MM.1S (cell line): ENCODE measurements around the gene SH3PXD2A.

Source experiments
- DNase-seq: peaks from one replicate; pipeline ENCODE4 v3.0.0-alpha.2; 2015
- H2AFZ ChIP-seq: fragments of 300-600 bp; sonication (generic); 2 replicates; pipeline ENCODE4 v1.6.0; 2016; ENCODE audit warnings: antibody characterized with exemption, low read length
- H3F3A ChIP-seq: fragments of 300-600 bp; sonication (generic); 2 replicates; pipeline ENCODE4 v1.6.1; 2016; ENCODE audit warnings: mild to moderate bottlenecking, antibody characterized with exemption, low read length, moderate library complexity, mixed read lengths; ENCODE audit not compliant: insufficient read depth
- H3K27ac ChIP-seq: fragments of 300-600 bp; sonication (generic); 2 replicates; pipeline ENCODE4 v1.5.1; 2016; ENCODE audit warnings: mild to moderate bottlenecking, low read length
- H3K27me3 ChIP-seq: fragments of 300-600 bp; sonication (generic); replicated peaks from 2 replicates; pipeline ENCODE4 v1.6.0; 2016; ENCODE audit warnings: low read length; ENCODE audit not compliant: insufficient read depth
- H3K36me3 ChIP-seq: fragments of 300-600 bp; sonication (generic); replicated peaks from 2 replicates; pipeline ENCODE4 v1.6.1; 2016; ENCODE audit warnings: mild to moderate bottlenecking, low read length, mixed read lengths; ENCODE audit not compliant: insufficient read depth
- H3K4me1 ChIP-seq: fragments of 300-600 bp; sonication (generic); 2 replicates; pipeline ENCODE4 v1.6.1; 2016; ENCODE audit warnings: low read length, mixed read lengths
- H3K4me2 ChIP-seq: fragments of 300-600 bp; sonication (generic); 2 replicates; pipeline ENCODE4 v1.6.0; 2016; ENCODE audit warnings: low read depth, low read length
- H3K4me3 ChIP-seq: fragments of 300-600 bp; sonication (generic); 2 replicates; pipeline ENCODE4 v1.5.1; 2016; ENCODE audit warnings: low read length, mixed read lengths
- H3K79me2 ChIP-seq: fragments of 300-600 bp; sonication (generic); 2 replicates; pipeline ENCODE4 v1.6.1; 2016; ENCODE audit warnings: mixed run types, low read length, mixed read lengths
- H3K9ac ChIP-seq: fragments of 300-600 bp; sonication (generic); 2 replicates; pipeline ENCODE4 v1.6.1; 2016; ENCODE audit warnings: low read length, mixed read lengths
- H3K9me2 ChIP-seq: fragments of 300-600 bp; sonication (generic); replicated peaks from 2 replicates; pipeline ENCODE4 v1.6.1; 2016; ENCODE audit warnings: mild to moderate bottlenecking, low read length, mixed read lengths; ENCODE audit not compliant: insufficient read depth
- H3K9me3 ChIP-seq: fragments of 300-600 bp; sonication (generic); replicated peaks from 2 replicates; pipeline ENCODE4 v1.6.1; 2016; ENCODE audit warnings: mild to moderate bottlenecking, low read length, mixed read lengths; ENCODE audit not compliant: insufficient read depth
- H4K20me1 ChIP-seq: fragments of 300-600 bp; sonication (generic); 2 replicates; pipeline ENCODE4 v1.6.1; 2016; ENCODE audit warnings: mild to moderate bottlenecking, low read length, moderate library complexity, mixed read lengths; ENCODE audit not compliant: insufficient read depth
- EZH2 ChIP-seq: fragments of 300-600 bp; sonication (generic); optimal IDR thresholded peaks from 2 replicates; pipeline ENCODE3; 2017; ENCODE audit warnings: low read depth, mild to moderate bottlenecking, antibody characterized with exemption, low read length, mixed read lengths
- EZH2phosphoT487 ChIP-seq: fragments of 300-600 bp; sonication (generic); IDR thresholded peaks from 2 replicates; pipeline ENCODE4 v1.6.1; 2018; ENCODE audit warnings: antibody characterized with exemption, low read length
- TF ChIP-seq, protein P1 (sequence below): fragments of 300-600 bp; sonication (generic); IDR thresholded peaks from 2 replicates; pipeline ENCODE4 v1.5.1; 2016; ENCODE audit warnings: antibody characterized with exemption, low read length, mixed read lengths

Gene SH3PXD2A

DNA sequence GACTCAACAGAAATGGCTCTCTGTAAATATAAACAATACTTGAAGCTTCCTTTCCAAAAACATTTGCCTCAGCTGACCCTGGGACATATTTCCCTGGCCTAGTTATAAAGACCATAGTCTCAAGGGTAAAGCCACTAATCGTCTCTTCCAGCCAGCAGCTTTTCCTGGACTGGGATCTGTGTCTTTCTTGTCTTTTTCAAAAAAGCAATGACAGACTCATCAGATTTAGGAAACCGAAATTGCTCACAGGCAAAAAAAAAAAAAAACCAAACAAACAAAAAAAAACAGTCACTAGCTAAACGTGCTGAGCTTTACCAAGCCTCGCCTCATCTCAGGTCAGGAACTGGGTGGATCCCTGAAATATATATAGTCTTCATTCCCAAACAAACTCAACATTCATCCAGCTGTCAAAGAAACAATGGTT, 39.1 kb upstream of the SH3PXD2A start:
- H3F3A ChIP-seq = peaks cover 17% of the 10 kb centered on the region
- H3K79me2 ChIP-seq = no peaks in the 10 kb centered on the region
- peak overlapping the region; percentile 27; the same call in 1 of the 2 replicates for H3K9ac ChIP-seq
- peak overlapping the region; percentile 68 for H3K27ac ChIP-seq
- peak; percentile 44 for DNase-seq
- no peaks in the 10 kb centered on the region for H3K9me2 ChIP-seq
- peaks cover 27% of the 10 kb centered on the region for H3K4me1 ChIP-seq
- TF ChIP-seq EZH2 (no peak), EZH2phosphoT487 (no peak)
- TF ChIP-seq, protein P1, sequence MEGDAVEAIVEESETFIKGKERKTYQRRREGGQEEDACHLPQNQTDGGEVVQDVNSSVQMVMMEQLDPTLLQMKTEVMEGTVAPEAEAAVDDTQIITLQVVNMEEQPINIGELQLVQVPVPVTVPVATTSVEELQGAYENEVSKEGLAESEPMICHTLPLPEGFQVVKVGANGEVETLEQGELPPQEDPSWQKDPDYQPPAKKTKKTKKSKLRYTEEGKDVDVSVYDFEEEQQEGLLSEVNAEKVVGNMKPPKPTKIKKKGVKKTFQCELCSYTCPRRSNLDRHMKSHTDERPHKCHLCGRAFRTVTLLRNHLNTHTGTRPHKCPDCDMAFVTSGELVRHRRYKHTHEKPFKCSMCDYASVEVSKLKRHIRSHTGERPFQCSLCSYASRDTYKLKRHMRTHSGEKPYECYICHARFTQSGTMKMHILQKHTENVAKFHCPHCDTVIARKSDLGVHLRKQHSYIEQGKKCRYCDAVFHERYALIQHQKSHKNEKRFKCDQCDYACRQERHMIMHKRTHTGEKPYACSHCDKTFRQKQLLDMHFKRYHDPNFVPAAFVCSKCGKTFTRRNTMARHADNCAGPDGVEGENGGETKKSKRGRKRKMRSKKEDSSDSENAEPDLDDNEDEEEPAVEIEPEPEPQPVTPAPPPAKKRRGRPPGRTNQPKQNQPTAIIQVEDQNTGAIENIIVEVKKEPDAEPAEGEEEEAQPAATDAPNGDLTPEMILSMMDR = no peak
- H3K4me2 ChIP-seq = peak overlapping the region; percentile 69
- no peaks in the 10 kb centered on the region; the same call in 1 of the 2 replicates for H3K36me3 ChIP-seq
- no peaks in the 10 kb centered on the region for H3K27me3 ChIP-seq
- H2AFZ ChIP-seq = peak overlapping the region; percentile 68
- H4K20me1 ChIP-seq = no peaks in the 10 kb centered on the region
- peak overlapping the region; percentile 18 for H3K4me3 ChIP-seq
- no peaks in the 10 kb centered on the region for H3K9me3 ChIP-seq

DNA sequence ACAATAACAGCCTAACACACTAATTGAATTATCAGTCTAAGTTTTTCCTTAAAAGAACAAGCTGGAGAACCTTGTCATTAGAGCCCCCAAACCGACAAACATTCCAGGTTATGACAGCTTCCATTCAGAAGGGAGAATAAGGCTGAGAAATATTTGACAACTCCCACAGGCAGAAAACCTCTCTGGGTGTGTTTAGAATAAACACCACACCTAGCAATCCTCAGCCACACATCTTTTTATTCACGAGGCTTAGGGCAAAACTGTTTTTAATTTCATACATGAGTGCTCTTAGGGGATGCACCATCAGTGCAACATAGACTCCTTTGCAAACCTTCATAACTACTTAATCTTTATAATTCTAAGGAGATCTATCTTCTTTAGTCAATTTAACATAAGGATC, 38.4 kb upstream of the SH3PXD2A start:
- Histone ChIP-seq H3K36me3 (no peaks in the 10 kb centered on the region; the same call in 1 of the 2 replicates), H3K4me1 (peaks cover 27% of the 10 kb centered on the region), H3F3A (peaks cover 17% of the 10 kb centered on the region), H3K4me3 (no peak overlapping the region), H3K79me2 (no peaks in the 10 kb centered on the region), H3K9me2 (no peaks in the 10 kb centered on the region), H2AFZ (no peak overlapping the region), H3K27ac (peak overlapping the region; percentile 68; the same call in 1 of the 2 replicates), H3K9me3 (no peaks in the 10 kb centered on the region), H4K20me1 (no peaks in the 10 kb centered on the region), H3K27me3 (no peaks in the 10 kb centered on the region), H3K4me2 (peak overlapping the region; percentile 69; the same call in 1 of the 2 replicates), H3K9ac (peak overlapping the region; percentile 27; the same call in 1 of the 2 replicates)
- no peak for DNase-seq
- TF ChIP-seq, protein P1 = no peak
- no peak for TF ChIP-seq EZH2
- TF ChIP-seq EZH2phosphoT487 = no peak

DNA sequence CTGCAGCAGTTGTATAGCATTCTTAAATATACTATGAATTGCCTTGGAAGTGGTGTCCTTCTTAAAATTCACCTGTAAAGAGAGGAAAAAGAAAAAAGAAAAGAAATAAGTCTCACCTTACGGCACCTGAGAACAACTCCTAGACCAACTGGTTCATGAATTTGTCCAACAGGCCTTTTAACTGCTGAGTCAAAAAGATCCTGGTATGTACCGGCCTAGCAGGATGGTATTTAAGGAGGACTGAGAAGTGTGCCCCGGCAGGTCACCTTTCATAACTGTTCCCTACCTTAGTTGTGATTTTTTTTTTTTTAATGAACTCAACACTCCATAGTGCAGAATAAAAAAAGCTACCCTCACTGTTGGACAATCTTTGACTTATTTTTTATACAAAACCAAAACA, 36.8 kb upstream of the SH3PXD2A start:
- TF ChIP-seq EZH2phosphoT487 (no peak), EZH2 (no peak)
- TF ChIP-seq, protein P1 = no peak
- Histone ChIP-seq H3K4me1 (peaks cover 27% of the 10 kb centered on the region), H3K9me2 (no peaks in the 10 kb centered on the region), H3K4me3 (no peak overlapping the region), H2AFZ (no peak overlapping the region), H4K20me1 (no peaks in the 10 kb centered on the region), H3K9ac (no peak overlapping the region), H3K4me2 (no peak overlapping the region), H3K79me2 (no peaks in the 10 kb centered on the region), H3K9me3 (no peaks in the 10 kb centered on the region), H3K27me3 (no peaks in the 10 kb centered on the region), H3K27ac (no peak overlapping the region), H3K36me3 (no peaks in the 10 kb centered on the region; the same call in 1 of the 2 replicates), H3F3A (peaks cover 17% of the 10 kb centered on the region)
- no peak for DNase-seq
